ENCODE measurements around the gene CARMIL3.

The CARMIL3 gene

DNA sequence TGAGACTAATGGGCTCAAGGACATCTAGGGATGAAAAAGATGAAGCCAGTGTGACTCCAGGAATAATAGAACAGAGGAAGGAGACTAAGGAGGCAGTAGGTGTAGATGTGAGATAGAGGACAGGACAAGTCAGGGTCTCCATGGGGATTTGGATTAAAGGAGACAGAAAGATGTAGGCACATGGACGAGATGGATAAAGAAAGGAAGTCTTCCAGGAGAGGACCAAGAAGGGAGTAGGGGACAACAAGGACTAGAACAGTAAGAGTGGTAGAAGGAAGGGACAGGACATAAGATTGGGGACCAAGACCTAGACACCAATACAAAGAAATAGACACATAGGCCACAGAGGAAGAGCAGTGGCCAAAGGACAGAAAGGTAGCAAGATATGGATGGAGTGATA, 35.2 kb downstream of the CARMIL3 start:
- H2AFZ ChIP-seq (ENCODE audit: low read depth, low read length): no peak overlapping the region
- no peaks in the 10 kb centered on the region for H3K9me3 ChIP-seq (ENCODE audit: insufficient read depth, low read length)
- H3K4me2 ChIP-seq (ENCODE audit: low read length): no peak overlapping the region
- no peak overlapping the region for H3K9ac ChIP-seq (ENCODE audit: low read length)
- H3K4me1 ChIP-seq (ENCODE audit: low read length): peaks cover 8% of the 10 kb centered on the region
- peaks cover 13% of the 10 kb centered on the region for H3K27me3 ChIP-seq (ENCODE audit: low read depth, low read length)
- H3K27ac ChIP-seq (ENCODE audit: low read length): no peak overlapping the region
- no peaks in the 10 kb centered on the region for H3K79me2 ChIP-seq (ENCODE audit: low read length)
- no peaks in the 10 kb centered on the region for H4K20me1 ChIP-seq (ENCODE audit: insufficient read depth, low read length)
- TF ChIP-seq, protein P1, sequence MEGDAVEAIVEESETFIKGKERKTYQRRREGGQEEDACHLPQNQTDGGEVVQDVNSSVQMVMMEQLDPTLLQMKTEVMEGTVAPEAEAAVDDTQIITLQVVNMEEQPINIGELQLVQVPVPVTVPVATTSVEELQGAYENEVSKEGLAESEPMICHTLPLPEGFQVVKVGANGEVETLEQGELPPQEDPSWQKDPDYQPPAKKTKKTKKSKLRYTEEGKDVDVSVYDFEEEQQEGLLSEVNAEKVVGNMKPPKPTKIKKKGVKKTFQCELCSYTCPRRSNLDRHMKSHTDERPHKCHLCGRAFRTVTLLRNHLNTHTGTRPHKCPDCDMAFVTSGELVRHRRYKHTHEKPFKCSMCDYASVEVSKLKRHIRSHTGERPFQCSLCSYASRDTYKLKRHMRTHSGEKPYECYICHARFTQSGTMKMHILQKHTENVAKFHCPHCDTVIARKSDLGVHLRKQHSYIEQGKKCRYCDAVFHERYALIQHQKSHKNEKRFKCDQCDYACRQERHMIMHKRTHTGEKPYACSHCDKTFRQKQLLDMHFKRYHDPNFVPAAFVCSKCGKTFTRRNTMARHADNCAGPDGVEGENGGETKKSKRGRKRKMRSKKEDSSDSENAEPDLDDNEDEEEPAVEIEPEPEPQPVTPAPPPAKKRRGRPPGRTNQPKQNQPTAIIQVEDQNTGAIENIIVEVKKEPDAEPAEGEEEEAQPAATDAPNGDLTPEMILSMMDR (IDR thresholded peaks at IDR 0.05; ENCODE audit: low read depth, low read length): no peak
- TF ChIP-seq EZH2phosphoT487 (IDR thresholded peaks at IDR 0.05; ENCODE audit: low read depth): no peak
- H3K36me3 ChIP-seq (replicated peaks; ENCODE audit: low read depth, low read length): no peaks in the 10 kb centered on the region
- no peak overlapping the region for H3K4me3 ChIP-seq (ENCODE audit: low read length)

DNA sequence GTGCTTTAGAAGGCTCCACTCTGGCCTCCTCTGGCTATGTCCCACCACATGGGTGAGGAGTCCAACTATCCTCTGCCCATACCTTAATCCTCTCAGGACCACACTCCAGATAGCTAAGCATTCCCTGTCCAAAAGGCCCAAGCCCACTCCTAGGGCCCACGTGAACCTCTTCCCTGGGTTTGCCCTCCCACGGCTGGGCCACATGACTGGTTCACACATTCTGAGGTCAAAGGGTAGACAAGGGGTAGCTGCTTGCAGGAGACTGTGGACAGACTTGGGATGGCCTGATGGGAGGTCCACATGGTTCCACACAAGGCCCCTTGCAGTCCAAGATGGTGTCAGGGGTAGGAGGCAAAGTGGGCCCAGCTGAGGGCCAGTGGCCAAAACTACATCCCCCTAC, 36.3 kb downstream of the CARMIL3 start:
- Histone ChIP-seq H3K79me2 (ENCODE audit: low read length) (no peaks in the 10 kb centered on the region), H3K4me2 (ENCODE audit: low read length) (no peak overlapping the region), H3K4me3 (ENCODE audit: low read length) (no peak overlapping the region), H3K4me1 (ENCODE audit: low read length) (peaks cover 7% of the 10 kb centered on the region), H3K9me3 (ENCODE audit: insufficient read depth, low read length) (no peaks in the 10 kb centered on the region), H3K9ac (ENCODE audit: low read length) (no peak overlapping the region), H2AFZ (ENCODE audit: low read depth, low read length) (no peak overlapping the region), H3K36me3 (replicated peaks; ENCODE audit: low read depth, low read length) (no peaks in the 10 kb centered on the region), H3K27ac (ENCODE audit: low read length) (no peak overlapping the region), H4K20me1 (ENCODE audit: insufficient read depth, low read length) (no peaks in the 10 kb centered on the region), H3K27me3 (ENCODE audit: low read depth, low read length) (0 out of 2 replicates have a peak, but pooled peaks cover 2% of the 10 kb centered on the region)
- TF ChIP-seq EZH2phosphoT487 (IDR thresholded peaks at IDR 0.05; ENCODE audit: low read depth): no peak
- TF ChIP-seq, protein P1 (IDR thresholded peaks at IDR 0.05; ENCODE audit: low read depth, low read length): no peak

DNA sequence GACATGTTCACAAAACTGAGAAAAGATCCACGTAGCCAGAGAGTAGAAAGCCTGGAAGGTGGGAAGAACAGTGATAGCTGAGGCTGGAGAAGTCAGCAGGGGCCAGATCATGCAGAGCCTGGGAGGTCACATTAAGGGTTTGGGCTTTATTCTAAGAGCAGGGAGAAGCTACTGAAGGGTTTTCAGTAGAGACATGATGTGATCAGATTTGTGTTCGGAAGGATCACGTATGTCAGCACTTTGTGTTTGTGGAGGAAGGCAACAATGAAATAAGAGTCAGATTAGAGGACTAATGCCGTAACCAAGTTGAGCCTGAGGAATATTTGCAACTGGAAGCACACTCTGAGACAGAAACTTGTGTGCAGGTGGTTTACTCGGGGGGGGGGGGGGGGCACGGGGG, 38.1 kb downstream of the CARMIL3 start:
- no peak overlapping the region for H3K9ac ChIP-seq (ENCODE audit: low read length)
- no peak overlapping the region for H3K4me3 ChIP-seq (ENCODE audit: low read length)

DNA sequence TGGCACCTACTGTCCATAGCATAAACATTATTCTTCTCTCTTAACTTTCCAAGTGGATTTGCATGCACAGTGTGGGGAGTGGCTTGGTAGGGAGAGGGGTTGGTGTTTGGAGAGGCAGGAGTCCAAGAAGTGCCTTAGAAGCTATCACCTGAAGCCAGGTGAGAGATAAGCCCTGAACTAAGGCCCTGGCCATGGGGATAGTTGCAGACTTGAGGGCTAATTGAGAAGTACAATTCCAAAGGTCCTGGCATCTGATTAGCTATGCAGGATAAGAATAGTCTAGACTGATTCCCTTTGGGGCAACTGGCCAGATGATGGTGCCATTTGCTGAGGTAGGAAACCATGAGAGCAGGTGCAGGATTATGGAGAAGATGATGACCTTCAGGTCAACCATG, 40.3 kb downstream of the CARMIL3 start:
- H3K4me3 ChIP-seq (ENCODE audit: low read length): no peak overlapping the region
- peaks cover 22% of the 10 kb centered on the region for H3K4me1 ChIP-seq (ENCODE audit: low read length)
- H3K9me3 ChIP-seq (ENCODE audit: insufficient read depth, low read length): no peaks in the 10 kb centered on the region
- no peak overlapping the region for H3K9ac ChIP-seq (ENCODE audit: low read length)
- H3K27ac ChIP-seq (ENCODE audit: low read length): no peak overlapping the region
- H4K20me1 ChIP-seq (ENCODE audit: insufficient read depth, low read length): no peaks in the 10 kb centered on the region
- H3K79me2 ChIP-seq (ENCODE audit: low read length): peaks cover 17% of the 10 kb centered on the region
- no peak for TF ChIP-seq EZH2phosphoT487 (IDR thresholded peaks at IDR 0.05; ENCODE audit: low read depth)
- TF ChIP-seq, protein P1 (IDR thresholded peaks at IDR 0.05; ENCODE audit: low read depth, low read length): no peak
- peaks cover 7% of the 10 kb centered on the region for H3K36me3 ChIP-seq (replicated peaks; ENCODE audit: low read depth, low read length)
- H2AFZ ChIP-seq (ENCODE audit: low read depth, low read length): no peak overlapping the region
- H3K27me3 ChIP-seq (ENCODE audit: low read depth, low read length): no peaks in the 10 kb centered on the region
- no peak overlapping the region for H3K4me2 ChIP-seq (ENCODE audit: low read length)

More for the DNA sequence above, 38.1 kb downstream of the CARMIL3 start:
- Histone ChIP-seq H2AFZ (ENCODE audit: low read depth, low read length) (no peak overlapping the region), H3K79me2 (ENCODE audit: low read length) (peaks cover 7% of the 10 kb centered on the region), H3K9me3 (ENCODE audit: insufficient read depth, low read length) (no peaks in the 10 kb centered on the region), H3K36me3 (replicated peaks; ENCODE audit: low read depth, low read length) (no peaks in the 10 kb centered on the region), H4K20me1 (ENCODE audit: insufficient read depth, low read length) (no peaks in the 10 kb centered on the region), H3K4me2 (ENCODE audit: low read length) (no peak overlapping the region), H3K27ac (ENCODE audit: low read length) (no peak overlapping the region), H3K4me1 (ENCODE audit: low read length) (peaks cover 14% of the 10 kb centered on the region), H3K27me3 (ENCODE audit: low read depth, low read length) (no peaks in the 10 kb centered on the region)
- TF ChIP-seq, protein P1 (IDR thresholded peaks at IDR 0.05; ENCODE audit: low read depth, low read length): no peak
- TF ChIP-seq EZH2phosphoT487 (IDR thresholded peaks at IDR 0.05; ENCODE audit: low read depth): no peak
